Activated T-helper 2 cell treated with anti-CD3 and anti-CD28 coated beads, Interferon-gamma antibody, Interleukin-2, Interleukin-4, amounts not matched to agents 10 μg/mL and 5 μg/mL and 100 μg/mL, durations not matched to agents 14 hours and 24 hours and 36 hours (primary cell): ENCODE results near the gene COX15. TPM values are rescaled to one million over a fixed set of nuclear protein-coding genes. Genes with fewer than 3 reads are reported as not detected.
"Not testable (repeated sequence)": the region's sequence is repeated elsewhere in the genome, so short reads cannot be mapped to it uniquely, and the experiment has no call there.

Experiments used
- DNase-seq: peaks from one replicate; pipeline ENCODE4 v3.0.0; 2021; ENCODE audit warnings: low spot score
- H3K27ac Mint-ChIP-seq: one replicate; pipeline ENCODE4 v1.8.0; 2021; ENCODE audit warnings: mixed read lengths
- H3K27me3 Mint-ChIP-seq: one replicate; pipeline ENCODE4 v1.8.0; 2021; ENCODE audit warnings: low read depth, mixed read lengths
- H3K36me3 Mint-ChIP-seq: one replicate; pipeline ENCODE4 v1.8.0; 2021; ENCODE audit warnings: low read depth, mixed read lengths
- H3K4me1 Mint-ChIP-seq: one replicate; pipeline ENCODE4 v1.8.0; 2021; ENCODE audit warnings: low read depth, mixed read lengths
- H3K4me3 Mint-ChIP-seq: one replicate; pipeline ENCODE4 v1.8.0; 2021; ENCODE audit warnings: low read depth, mild to moderate bottlenecking, moderate library complexity, mixed read lengths
- H3K9me3 Mint-ChIP-seq: one replicate; pipeline ENCODE4 v1.8.0; 2021; ENCODE audit warnings: mixed read lengths
- intact Hi-C: fragments of 100-400 bp; cut with micrococcal nuclease; formaldehyde crosslinking; loops from one replicate; pipeline ENCODE4 v1.15.1; 2023
- total RNA-seq: library from RNA; stranded (reverse); gene quantifications from 2 replicates; pipeline ENCODE4 v1.2.3, GENCODE V29; 2022

Gene COX15
- total RNA-seq, 1 donor from 2014 or later, result 33.9 TPM

DNA sequence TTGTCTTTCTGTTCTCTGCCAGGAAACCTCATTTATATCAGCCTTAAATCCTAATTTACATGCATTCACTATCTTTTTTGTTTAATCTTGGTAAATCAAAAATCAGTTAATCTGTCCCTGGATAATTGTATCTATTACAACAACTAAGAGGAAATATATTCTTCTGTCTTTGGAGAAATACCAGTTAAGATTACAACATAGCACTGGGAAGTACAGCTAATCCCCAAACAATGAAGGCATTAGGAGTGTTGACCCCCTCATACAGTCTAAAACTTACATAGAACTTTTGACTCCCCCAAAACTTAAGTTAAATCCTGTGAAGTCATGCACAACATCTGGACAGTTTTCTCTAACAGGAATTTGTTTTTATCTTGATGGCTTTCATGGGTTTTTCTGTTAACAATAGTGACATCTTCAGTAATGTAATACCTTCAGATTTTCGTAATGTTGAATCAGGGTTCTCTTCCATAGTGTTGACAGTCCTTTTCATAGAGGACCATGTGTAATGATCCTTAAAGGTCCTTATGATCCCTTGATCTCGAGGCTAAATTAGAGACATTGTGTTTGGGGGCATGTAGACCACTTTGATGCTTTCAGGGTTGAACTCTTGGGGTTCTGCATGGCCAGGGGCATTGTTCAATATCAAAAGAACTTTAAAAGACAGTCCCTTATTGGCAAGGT, 26.4 kb upstream of the COX15 start:
- H3K27ac Mint-ChIP-seq, result no peak overlapping the region
- H3K4me3 Mint-ChIP-seq, result no peak overlapping the region
- DNase-seq, result no peak
- intact Hi-C loops, result no loop called here
- peaks cover 67% of the 10 kb centered on the region for H3K36me3 Mint-ChIP-seq
- H3K9me3 Mint-ChIP-seq, result no peaks in the 10 kb centered on the region
- H3K4me1 Mint-ChIP-seq, result no peaks in the 10 kb centered on the region
- H3K27me3 Mint-ChIP-seq, result no peaks in the 10 kb centered on the region

DNA sequence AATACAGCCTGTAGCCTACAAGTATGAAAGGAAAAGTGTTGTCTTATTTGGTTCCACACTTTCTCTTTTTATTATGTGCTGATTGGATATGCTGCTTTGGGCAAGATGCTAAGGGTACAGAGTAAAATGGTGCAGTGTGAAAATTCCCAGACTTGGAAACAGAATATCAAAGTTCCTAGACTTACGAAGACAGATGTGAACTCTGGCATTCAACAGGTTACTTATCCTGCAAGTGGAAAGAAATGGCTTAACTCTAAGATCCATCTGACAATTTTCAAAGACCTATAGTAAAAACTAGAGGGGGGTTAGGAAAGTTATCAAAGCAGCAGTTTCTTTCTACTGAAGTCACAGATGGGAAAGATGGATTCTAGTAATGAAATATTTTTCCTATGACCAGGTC, 24.2 kb upstream of the COX15 start:
- Mint-ChIP-seq H3K27ac (no peak overlapping the region), H3K27me3 (no peaks in the 10 kb centered on the region), H3K36me3 (peaks cover 60% of the 10 kb centered on the region), H3K4me3 (no peak overlapping the region), H3K9me3 (no peaks in the 10 kb centered on the region), H3K4me1 (no peaks in the 10 kb centered on the region)
- no peak for DNase-seq
- intact Hi-C loops, result no loop called here

- intact Hi-C loops, result no loop called here
- DNase-seq, result no peak
- H3K4me3 Mint-ChIP-seq, result no peak overlapping the region
- no peaks in the 10 kb centered on the region for H3K27me3 Mint-ChIP-seq
- H3K27ac Mint-ChIP-seq, result no peak overlapping the region
- H3K9me3 Mint-ChIP-seq, result no peaks in the 10 kb centered on the region
- H3K36me3 Mint-ChIP-seq, result peaks cover 59% of the 10 kb centered on the region
- H3K4me1 Mint-ChIP-seq, result no peaks in the 10 kb centered on the region
Measured at GRCh38 chr10:99754670-99755069, 22.7 kb upstream of the COX15 start.

- H3K9me3 Mint-ChIP-seq, result no peaks in the 10 kb centered on the region
- peaks cover 3% of the 10 kb centered on the region for H3K4me1 Mint-ChIP-seq
- H3K27me3 Mint-ChIP-seq, result no peaks in the 10 kb centered on the region
- H3K27ac Mint-ChIP-seq, result no peak overlapping the region
- peaks cover 60% of the 10 kb centered on the region for H3K36me3 Mint-ChIP-seq
- no peak for DNase-seq
- intact Hi-C loops, result no loop called here
- no peak overlapping the region for H3K4me3 Mint-ChIP-seq
Measured at GRCh38 chr10:99750641-99751040, 18.7 kb upstream of the COX15 start.

DNA sequence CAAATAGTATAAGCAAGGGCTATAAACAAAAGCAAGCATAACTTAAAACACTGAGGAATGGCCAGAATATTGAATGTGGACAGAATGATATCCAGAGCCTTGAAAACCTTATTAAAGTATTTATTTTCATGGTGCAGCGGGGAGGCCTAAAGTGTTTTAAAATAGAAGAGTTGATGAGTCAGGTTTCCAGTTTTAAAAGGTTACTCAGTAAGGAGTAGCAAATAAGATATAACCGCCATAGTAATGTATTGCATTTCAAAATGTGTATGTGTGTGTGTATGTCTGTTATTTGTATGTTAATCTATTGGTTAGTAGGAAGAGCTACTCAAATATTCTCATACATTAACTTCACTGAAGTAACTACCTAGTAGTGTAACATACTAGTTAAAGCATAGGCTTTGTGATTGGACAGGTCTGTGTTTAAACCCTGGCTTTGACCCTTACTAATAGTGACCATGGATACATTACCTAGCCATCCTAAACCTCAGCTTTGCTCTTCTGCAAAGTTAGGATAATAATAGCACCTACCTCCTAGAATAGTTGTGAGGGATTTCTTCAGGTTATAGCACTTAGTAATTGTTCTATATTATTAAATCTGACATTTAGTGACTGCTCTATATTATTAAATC, 17.0 kb upstream of the COX15 start:
- no peak overlapping the region for H3K27ac Mint-ChIP-seq
- H3K4me3 Mint-ChIP-seq, result no peak overlapping the region
- H3K27me3 Mint-ChIP-seq, result no peaks in the 10 kb centered on the region
- intact Hi-C loops, result no loop called here
- H3K4me1 Mint-ChIP-seq, result peaks cover 7% of the 10 kb centered on the region
- H3K9me3 Mint-ChIP-seq, result no peaks in the 10 kb centered on the region
- no peak for DNase-seq
- peaks cover 58% of the 10 kb centered on the region for H3K36me3 Mint-ChIP-seq

GRCh38 chr10:99746166-99746565, 14.2 kb upstream of the COX15 start:
- DNase-seq, H3K27ac Mint-ChIP-seq, H3K9me3 Mint-ChIP-seq, H3K4me3 Mint-ChIP-seq, H3K27me3 Mint-ChIP-seq, intact Hi-C loops: not testable (repeated sequence)
- peaks cover 12% of the 10 kb centered on the region for H3K4me1 Mint-ChIP-seq
- H3K36me3 Mint-ChIP-seq, result peaks cover 78% of the 10 kb centered on the region

GRCh38 chr10:99743841-99744240, 11.9 kb upstream of the COX15 start:
- Mint-ChIP-seq H3K4me1 (peaks cover 12% of the 10 kb centered on the region), H3K27me3 (no peaks in the 10 kb centered on the region), H3K27ac (peak overlapping the region; percentile 18), H3K4me3 (no peak overlapping the region), H3K9me3 (peaks cover 24% of the 10 kb centered on the region), H3K36me3 (peaks cover 85% of the 10 kb centered on the region)
- intact Hi-C loops, result no loop called here
- no peak for DNase-seq

- Mint-ChIP-seq H3K36me3 (peaks cover 82% of the 10 kb centered on the region), H3K27ac (no peak overlapping the region), H3K27me3 (no peaks in the 10 kb centered on the region), H3K4me3 (no peak overlapping the region), H3K9me3 (peaks cover 24% of the 10 kb centered on the region), H3K4me1 (peaks cover 10% of the 10 kb centered on the region)
- intact Hi-C loops, result no loop called here
- DNase-seq, result no peak
Measured at GRCh38 chr10:99742701-99743100, 10.8 kb upstream of the COX15 start.

- no peak for DNase-seq
- Mint-ChIP-seq H3K27ac (no peak overlapping the region), H3K27me3 (no peaks in the 10 kb centered on the region), H3K4me3 (no peak overlapping the region), H3K9me3 (peaks cover 26% of the 10 kb centered on the region), H3K36me3 (peaks cover 86% of the 10 kb centered on the region), H3K4me1 (peaks cover 10% of the 10 kb centered on the region)
- intact Hi-C loops, result no loop called here
Measured at GRCh38 chr10:99742254-99742653, 10.3 kb upstream of the COX15 start.

DNA sequence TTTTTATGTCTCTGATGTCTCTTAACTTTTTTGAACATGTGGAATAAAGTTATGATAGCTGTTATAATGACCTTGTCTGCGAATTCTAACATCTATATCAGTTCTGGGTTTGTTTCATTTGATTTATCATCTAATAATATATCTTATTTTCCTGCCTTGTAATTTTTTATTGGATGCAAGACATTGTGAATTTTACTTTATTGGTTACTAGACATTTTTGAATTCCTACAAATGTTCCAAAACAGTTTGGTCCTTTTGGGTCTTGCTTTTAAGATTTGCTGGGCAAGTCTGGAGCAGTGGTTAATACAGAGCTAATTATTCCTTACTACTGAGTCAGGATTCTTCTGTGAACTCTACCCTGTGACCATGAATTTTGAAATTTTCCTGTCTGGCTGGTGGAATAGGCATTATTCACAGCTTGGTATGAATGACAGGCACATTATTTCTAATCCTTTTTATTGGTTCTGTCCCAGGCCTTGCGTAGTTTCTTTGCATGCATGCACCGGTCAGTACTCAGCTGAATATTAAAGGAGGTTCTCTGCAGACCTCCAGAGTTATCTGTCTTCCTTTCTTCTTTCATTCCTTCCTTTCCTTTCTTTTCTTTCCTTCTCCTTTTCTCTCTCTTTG, 9.1 kb upstream of the COX15 start:
- no peak overlapping the region for H3K27ac Mint-ChIP-seq
- no peaks in the 10 kb centered on the region for H3K27me3 Mint-ChIP-seq
- H3K9me3 Mint-ChIP-seq, result peaks cover 28% of the 10 kb centered on the region
- H3K4me1 Mint-ChIP-seq, result peaks cover 11% of the 10 kb centered on the region
- H3K4me3 Mint-ChIP-seq, result no peak overlapping the region
- no peak for DNase-seq
- intact Hi-C loops, result no loop called here
- H3K36me3 Mint-ChIP-seq, result peaks cover 90% of the 10 kb centered on the region

DNA sequence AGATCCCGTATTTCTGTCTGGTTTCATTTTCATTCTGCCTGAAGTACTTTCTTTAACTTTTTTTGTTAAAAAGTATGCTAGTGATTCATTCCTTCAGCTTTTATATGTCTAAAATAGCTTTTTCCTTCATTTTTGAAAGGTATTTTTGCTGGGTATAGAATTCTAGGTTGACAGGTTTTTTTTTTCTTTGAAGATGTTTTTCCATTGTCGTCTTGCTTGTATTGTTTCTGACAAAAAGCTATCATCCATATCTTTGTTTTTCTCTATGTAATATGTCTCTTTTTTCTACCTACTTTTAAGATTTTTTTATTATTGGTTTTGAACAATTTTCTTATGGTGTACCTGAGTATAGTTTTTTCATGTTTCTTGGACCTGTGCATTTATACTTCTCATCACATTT, 8.3 kb upstream of the COX15 start:
- peaks cover 28% of the 10 kb centered on the region for H3K9me3 Mint-ChIP-seq

DNA sequence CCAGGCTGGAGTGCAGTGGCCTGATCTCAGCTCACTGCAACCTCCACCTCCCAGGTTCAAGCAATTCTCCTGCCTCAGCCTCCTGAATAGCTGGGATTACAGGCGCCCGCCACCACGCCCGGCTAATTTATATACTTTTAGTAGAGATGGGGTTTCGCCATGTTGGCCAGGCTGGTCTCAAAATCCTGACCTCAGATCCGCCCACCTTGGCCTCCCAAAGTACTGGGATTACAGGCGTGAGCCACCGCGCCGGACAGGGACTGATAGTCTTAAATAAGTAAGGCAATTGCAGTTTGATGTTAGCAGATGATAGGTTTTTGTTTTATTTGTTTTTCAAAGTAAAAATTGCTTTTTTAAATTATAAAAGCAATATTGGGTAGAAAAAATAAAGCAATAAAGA, 2.2 kb upstream of the COX15 start:
- not testable (repeated sequence) for H3K27me3 Mint-ChIP-seq, H3K9me3 Mint-ChIP-seq, DNase-seq, H3K27ac Mint-ChIP-seq, H3K4me3 Mint-ChIP-seq
- intact Hi-C loops, result loop anchor here (5.0 to 10.0 kb wide), 3 partner anchors 273 to 1178 kb away; partner anchors contain the start of genes DNMBP, SEC31B and SLF2
- peaks cover 51% of the 10 kb centered on the region for H3K36me3 Mint-ChIP-seq
- peaks cover 26% of the 10 kb centered on the region for H3K4me1 Mint-ChIP-seq

More for the DNA sequence above, 8.3 kb upstream of the COX15 start:
- peaks cover 14% of the 10 kb centered on the region for H3K4me1 Mint-ChIP-seq
- H3K27me3 Mint-ChIP-seq, result no peaks in the 10 kb centered on the region
- no peak for DNase-seq
- no peak overlapping the region for H3K4me3 Mint-ChIP-seq
- peaks cover 88% of the 10 kb centered on the region for H3K36me3 Mint-ChIP-seq
- intact Hi-C loops, result no loop called here
- no peak overlapping the region for H3K27ac Mint-ChIP-seq

GRCh38 chr10:99733366-99733765, 1.4 kb upstream of the COX15 start:
- no peak for DNase-seq
- Mint-ChIP-seq H3K4me1 (peaks cover 25% of the 10 kb centered on the region), H3K27me3 (no peaks in the 10 kb centered on the region), H3K27ac (no peak overlapping the region), H3K9me3 (peaks cover 5% of the 10 kb centered on the region), H3K36me3 (peaks cover 49% of the 10 kb centered on the region), H3K4me3 (peak overlapping the region; percentile 78)
- intact Hi-C loops, result loop anchor here (5.0 to 10.0 kb wide), 3 partner anchors 274 to 1179 kb away; partner anchors contain the start of genes DNMBP, SEC31B and SLF2
